GM18909 (cell line): ENCODE results near the gene SPATA2.
"Not testable (repeated sequence)": the region's sequence is repeated elsewhere in the genome, so short reads cannot be mapped to it uniquely, and the experiment has no call there.

Experiments used
- ATAC-seq: cut with Tn5 transposase; IDR thresholded peaks from one replicate; pipeline ENCODE4 v1.9.1; 2021; ENCODE audit warnings: mild to moderate bottlenecking; ENCODE audit not compliant: unreplicated experiment, poor library complexity

The SPATA2 gene

GRCh38 chr20:49863666-49864065, 51.7 kb downstream of the SPATA2 start:
- no peak for ATAC-seq

- no peak for ATAC-seq
These were observed 52.6 kb downstream of the SPATA2 start for GRCh38 chr20:49862607-49863200.

- ATAC-seq = not testable (repeated sequence)
These were observed 54.1 kb downstream of the SPATA2 start for GRCh38 chr20:49861232-49861631.

- no peak for ATAC-seq
These were observed 55.5 kb downstream of the SPATA2 start for GRCh38 chr20:49859807-49860206.

GRCh38 chr20:49859011-49859410, 56.3 kb downstream of the SPATA2 start:
- no peak for ATAC-seq

GRCh38 chr20:49858076-49858585, 57.2 kb downstream of the SPATA2 start:
- no peak for ATAC-seq

- ATAC-seq = no peak
These were observed 58.4 kb downstream of the SPATA2 start for GRCh38 chr20:49856904-49857303.

- no peak for ATAC-seq
These were observed 61.0 kb downstream of the SPATA2 start for GRCh38 chr20:49854190-49854875.

GRCh38 chr20:49853640-49854039, 61.7 kb downstream of the SPATA2 start:
- ATAC-seq = no peak
